B cell (primary cell): Measurements from ENCODE around the gene SEC61B. TPM values are rescaled to one million over a fixed set of nuclear protein-coding genes. Genes with fewer than 3 reads are reported as not detected.

Experiments
- ATAC-seq: fragments of 200-7000 bp; cut with Tn5 transposase; one replicate; pipeline ENCODE4 v1.10.0; 2021; ENCODE audit warnings: low read depth, mild to moderate bottlenecking, moderate number of reproducible peaks, moderate library complexity
- CTCF ChIA-PET: fragments of 350-600 bp; sonication (Branson Sonifier 250); formaldehyde crosslinking; loops from one replicate; lab custom pipeline; 2021; ENCODE audit warnings: antibody characterized with exemption, inconsistent platforms; lab: Charles Lee
- POLR2A ChIA-PET: fragments of 350-600 bp; sonication (Branson Sonifier 250); formaldehyde crosslinking; loops from one replicate; lab custom pipeline; 2021; ENCODE audit warnings: antibody characterized with exemption; lab: Charles Lee
- DNase-seq: peaks from one replicate; pipeline ENCODE4 v3.0.0; 2013
- H2AFZ ChIP-seq: 2 replicates; pipeline ENCODE4 v1.6.1; 2012; ENCODE audit warnings: mild to moderate bottlenecking, low read depth, low read length; ENCODE audit not compliant: insufficient read depth, poor library complexity, severe bottlenecking
- H3K27ac ChIP-seq, 2 donors: 1 replicate in 1 of 2; 2 replicates in 1 of 2; pipeline ENCODE4 v1.5.1; 2012 to 2013; ENCODE audit warnings: low read length in 2 of 2, mild to moderate bottlenecking in 2 of 2, moderate library complexity in 1 of 2
- H3K27me3 ChIP-seq, 4 experiments: fragments of 200-600 bp in 1 of 4; sonication (generic) in 1 of 4; replicated peaks in 1 of 4; 1 replicate in 2 of 4; 2 replicates in 2 of 4; pipeline versions ENCODE4 v1.6.1 to v1.7.0; 2013 to 2016; ENCODE audit warnings: low read length in 3 of 4, mild to moderate bottlenecking in 2 of 4, mixed read lengths in 1 of 4, moderate library complexity in 1 of 4; ENCODE audit not compliant: insufficient read depth in 4 of 4, control insufficient read depth in 3 of 4; ENCODE audit errors: control extremely low read depth in 1 of 4
- H3K36me3 ChIP-seq, 2 experiments: replicated peaks in 1 of 2; 1 replicate in 1 of 2; 2 replicates in 1 of 2; pipeline versions ENCODE4 v1.6.1 to v1.7.1; 2013; ENCODE audit warnings: low read length in 1 of 2; ENCODE audit not compliant: insufficient read depth in 2 of 2, control insufficient read depth in 1 of 2; ENCODE audit errors: control extremely low read depth in 1 of 2, extremely low read depth in 1 of 2
- H3K4me1 ChIP-seq, 2 donors: fragments of 200-600 bp in 1 of 2; sonication (generic) in 1 of 2; 1 replicate in 1 of 2; 2 replicates in 1 of 2; pipeline versions ENCODE4 v1.5.1 to v1.6.1; 2013 to 2017; ENCODE audit warnings: low read length in 2 of 2; ENCODE audit not compliant: control insufficient read depth in 2 of 2, insufficient read depth in 2 of 2
- H3K4me2 ChIP-seq: replicated peaks from 2 replicates; pipeline ENCODE3; 2012; ENCODE audit warnings: mild to moderate bottlenecking, low read depth, low read length; ENCODE audit not compliant: poor library complexity, severe bottlenecking
- H3K4me3 ChIP-seq, 5 experiments: fragments of 200-600 bp in 1 of 5; sonication (generic) in 1 of 5; 1 replicate in 3 of 5; 2 replicates in 2 of 5; pipeline versions ENCODE4 v1.5.1 to v1.7.0; 2011 to 2016; ENCODE audit warnings: low read length in 4 of 5, mild to moderate bottlenecking in 4 of 5, low read depth in 2 of 5, control low read depth in 1 of 5, moderate library complexity in 1 of 5; ENCODE audit not compliant: insufficient read depth in 1 of 5; ENCODE audit errors: control extremely low read depth in 1 of 5, extremely low read depth in 1 of 5
- H3K79me2 ChIP-seq: fragments of 200-600 bp; sonication (generic); one replicate; pipeline ENCODE4 v1.6.0; 2016; ENCODE audit warnings: low read length; ENCODE audit not compliant: control insufficient read depth, insufficient read depth
- H3K9ac ChIP-seq: fragments of 200-600 bp; sonication (generic); 2 replicates; pipeline ENCODE4 v1.6.1; 2017; ENCODE audit warnings: mild to moderate bottlenecking, low read length, moderate library complexity
- H3K9me3 ChIP-seq, 3 donors: one replicate each; pipeline versions ENCODE4 v1.6.1 to v1.7.1; 2013; ENCODE audit warnings: low read length in 2 of 3; ENCODE audit not compliant: control insufficient read depth in 2 of 3, insufficient read depth in 1 of 3; ENCODE audit errors: control extremely low read depth in 1 of 3
- H4K20me1 ChIP-seq: 2 replicates; pipeline ENCODE4 v1.6.0; 2012; ENCODE audit warnings: mild to moderate bottlenecking, low read length; ENCODE audit not compliant: insufficient read depth, control insufficient read depth, poor library complexity, severe bottlenecking
- H3K27ac Mint-ChIP-seq: one replicate; pipeline ENCODE4 v1.8.0; 2021; ENCODE audit warnings: mixed read lengths
- H3K27me3 Mint-ChIP-seq: one replicate; pipeline ENCODE4 v1.8.0; 2021; ENCODE audit warnings: mixed read lengths
- H3K4me1 Mint-ChIP-seq: one replicate; pipeline ENCODE4 v1.8.0; 2021; ENCODE audit warnings: mixed read lengths
- H3K4me3 Mint-ChIP-seq: one replicate; pipeline ENCODE4 v1.8.0; 2021; ENCODE audit warnings: mixed read lengths
- H3K9me3 Mint-ChIP-seq: one replicate; pipeline ENCODE4 v1.8.0; 2022; ENCODE audit warnings: mixed read lengths; ENCODE audit not compliant: insufficient read depth
- EZH2 ChIP-seq: IDR thresholded peaks from 2 replicates; pipeline ENCODE4 v1.6.1; 2012; ENCODE audit warnings: borderline replicate concordance, low read depth, mild to moderate bottlenecking, moderate library complexity, low read length; ENCODE audit not compliant: insufficient read depth, poor library complexity, severe bottlenecking
- WGBS: methylation state at CpG from one replicate; pipeline ENCODE4 v1.1.5; 2013; ENCODE audit warnings: missing lambda C conversion rate; ENCODE audit not compliant: insufficient coverage; 5-methylcytosine and 5-hydroxymethylcytosine counted together
- intact Hi-C: fragments of 100-400 bp; cut with micrococcal nuclease; formaldehyde crosslinking; loops from one replicate; pipeline ENCODE4 v1.10.0; 2022
- polyA plus RNA-seq: library from polyadenylated mRNA; depleted of rRNA; stranded (reverse); fragments of >200 nt; gene quantifications from 2 replicates; pipeline ENCODE4 v1.2.3, GENCODE V29; 2012
- total RNA-seq, 2 donors: library from RNA; stranded (reverse); fragments of 120-200 nt in 1 of 2; gene quantifications; 1 replicate in 1 of 2; 2 replicates in 1 of 2; pipeline versions ENCODE4 v1.2.3 to v1.2.4, GENCODE V29; 2013 to 2022
- TF ChIP-seq, protein P1 (sequence below): fragments of 200-600 bp; IDR thresholded peaks from one replicate; pipeline ENCODE4 v1.8.0; 2022; ENCODE audit warnings: antibody characterized with exemption, mild to moderate bottlenecking

Gene SEC61B
- total and polyA plus RNA-seq, 2 donors (not counting 1 experiment from before 2014, with no cell fraction given) = 70.2 to 92.1 TPM

DNA sequence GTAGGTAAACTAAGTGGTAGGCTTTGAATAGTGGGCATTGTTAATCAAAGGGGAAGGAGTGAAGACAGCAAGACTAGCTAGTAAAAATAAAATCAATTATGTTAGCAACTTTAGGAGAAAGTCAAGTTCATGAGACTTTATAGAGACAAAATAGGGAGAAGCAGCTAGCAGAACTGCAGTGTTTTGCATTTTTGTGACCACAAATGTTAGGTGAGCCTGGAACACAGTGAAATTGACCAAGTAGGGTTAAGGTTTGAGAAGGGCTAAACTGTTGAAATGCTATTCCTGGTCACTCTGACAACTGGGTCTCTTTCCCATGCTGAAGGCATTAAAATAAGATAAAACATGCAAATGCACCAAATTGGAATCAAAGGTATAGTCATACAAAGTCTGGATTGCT is 13.0 kb downstream of the SEC61B start:
- Histone ChIP-seq H4K20me1 (no peaks in the 10 kb centered on the region), H3K9ac (no peak overlapping the region), H2AFZ (no peak overlapping the region), H3K36me3 (peaks cover 11 to 31% of the 10 kb centered on the region in 2 experiments), H3K9me3 (no peaks in the 10 kb centered on the region), H3K4me1 (peaks cover 27 to 31% of the 10 kb centered on the region in 2 donors), H3K79me2 (no peaks in the 10 kb centered on the region), H3K4me2 (peak overlapping the region; percentile 49), H3K4me3 (no peak overlapping the region), H3K27me3 (no peaks in the 10 kb centered on the region), H3K27ac (peak overlapping the region in 1 of 2 donors; percentile 88)
- no peaks in the 10 kb centered on the region for H3K9me3 Mint-ChIP-seq
- peak overlapping the region; percentile 96 for H3K27ac Mint-ChIP-seq
- ATAC-seq (no peak), DNase-seq (no peak)
- peak overlapping the region; percentile 74 for H3K4me3 Mint-ChIP-seq
- ChIA-PET POLR2A (interaction anchor here (0.6 to 1.1 kb wide), 2 partner anchors 24 to 328 kb away, joined by 3 read pairs; no protein-coding TSS in a partner anchor), CTCF (interaction anchor here (0.6 to 7.1 kb wide), 6 partner anchors 10 to 562 kb away, joined by 4 to 73 read pairs (median 26); partner anchors contain the start of genes ALG2 and SEC61B)
- intact Hi-C loops = no loop called here
- H3K27me3 Mint-ChIP-seq = no peaks in the 10 kb centered on the region
- peaks cover 40% of the 10 kb centered on the region for H3K4me1 Mint-ChIP-seq
- TF ChIP-seq, protein P1, sequence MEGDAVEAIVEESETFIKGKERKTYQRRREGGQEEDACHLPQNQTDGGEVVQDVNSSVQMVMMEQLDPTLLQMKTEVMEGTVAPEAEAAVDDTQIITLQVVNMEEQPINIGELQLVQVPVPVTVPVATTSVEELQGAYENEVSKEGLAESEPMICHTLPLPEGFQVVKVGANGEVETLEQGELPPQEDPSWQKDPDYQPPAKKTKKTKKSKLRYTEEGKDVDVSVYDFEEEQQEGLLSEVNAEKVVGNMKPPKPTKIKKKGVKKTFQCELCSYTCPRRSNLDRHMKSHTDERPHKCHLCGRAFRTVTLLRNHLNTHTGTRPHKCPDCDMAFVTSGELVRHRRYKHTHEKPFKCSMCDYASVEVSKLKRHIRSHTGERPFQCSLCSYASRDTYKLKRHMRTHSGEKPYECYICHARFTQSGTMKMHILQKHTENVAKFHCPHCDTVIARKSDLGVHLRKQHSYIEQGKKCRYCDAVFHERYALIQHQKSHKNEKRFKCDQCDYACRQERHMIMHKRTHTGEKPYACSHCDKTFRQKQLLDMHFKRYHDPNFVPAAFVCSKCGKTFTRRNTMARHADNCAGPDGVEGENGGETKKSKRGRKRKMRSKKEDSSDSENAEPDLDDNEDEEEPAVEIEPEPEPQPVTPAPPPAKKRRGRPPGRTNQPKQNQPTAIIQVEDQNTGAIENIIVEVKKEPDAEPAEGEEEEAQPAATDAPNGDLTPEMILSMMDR = no peak
- TF ChIP-seq EZH2 = no peak

DNA sequence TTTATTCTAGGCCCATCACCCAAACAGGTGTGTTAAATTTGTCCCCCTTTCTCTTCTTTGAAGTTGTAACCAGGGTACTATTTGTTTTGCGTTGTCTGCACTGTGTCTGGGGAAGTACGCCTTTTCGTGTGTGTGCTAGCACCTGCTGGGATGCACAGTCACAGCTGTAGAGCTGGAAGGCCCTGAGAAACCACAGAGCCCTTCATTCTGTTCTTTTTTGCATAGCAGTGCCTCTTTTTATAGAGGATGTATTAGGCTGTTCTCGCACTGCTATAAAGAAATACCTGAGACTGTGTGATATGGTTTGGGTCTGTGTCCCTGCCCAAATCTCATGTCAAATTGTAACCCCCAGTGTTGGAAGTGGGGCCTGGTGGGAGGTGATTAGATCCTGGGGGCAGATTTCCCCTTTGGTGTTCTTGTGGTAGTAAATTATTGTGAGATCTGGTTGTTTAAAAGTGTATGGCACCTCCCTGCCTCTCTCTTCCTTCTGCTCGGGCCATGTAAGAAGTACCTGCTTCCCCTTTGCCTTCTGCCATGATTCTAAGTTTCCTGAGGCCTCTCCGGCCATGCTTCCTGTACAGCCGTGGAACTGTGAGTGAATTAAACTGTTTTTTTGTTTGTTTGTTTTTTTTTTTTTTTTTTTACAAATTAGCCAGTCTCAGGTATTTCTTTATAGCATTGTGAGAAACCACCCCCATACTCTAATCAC is 14.0 kb downstream of the SEC61B start:
- H3K4me1 ChIP-seq = peaks cover 27 to 31% of the 10 kb centered on the region in 2 donors
- H3K4me3 ChIP-seq = no peak overlapping the region
- H2AFZ ChIP-seq = no peak overlapping the region
- no peaks in the 10 kb centered on the region for H3K9me3 ChIP-seq
- no peaks in the 10 kb centered on the region for H3K9me3 Mint-ChIP-seq
- H3K27ac ChIP-seq = peak overlapping the region; percentile 80 to 88
- peak overlapping the region; percentile 3 for H3K9ac ChIP-seq
- H3K27me3 ChIP-seq = no peaks in the 10 kb centered on the region
- peaks cover 40% of the 10 kb centered on the region for H3K4me1 Mint-ChIP-seq
- peak; percentile 83 for DNase-seq
- 0% methylated on average over 1 of the region's 7 CpGs for WGBS
- TF ChIP-seq, protein P1 = no peak
- no peak for TF ChIP-seq EZH2
- intact Hi-C loops = loop anchor here (1.0 to 2.0 kb wide), 4 partner anchors 15 to 585 kb away; partner anchors contain the start of genes ALG2 and NR4A3
- CTCF ChIA-PET = interaction anchor here (3.9 to 7.1 kb wide), 2 partner anchors 29 to 49 kb away, joined by 17 to 73 read pairs; no protein-coding TSS in a partner anchor
- H3K27ac Mint-ChIP-seq = peak overlapping the region; percentile 96
- ATAC-seq = peak; percentile 92
- POLR2A ChIA-PET = interaction anchor here (0.7 to 1.0 kb wide), 2 partner anchors 14 to 584 kb away, joined by 5 to 7 read pairs; partner anchors contain the start of genes ALG2 and SEC61B
- no peaks in the 10 kb centered on the region for H4K20me1 ChIP-seq
- no peaks in the 10 kb centered on the region for H3K27me3 Mint-ChIP-seq
- H3K36me3 ChIP-seq = peaks cover 6 to 20% of the 10 kb centered on the region in 2 experiments
- H3K4me2 ChIP-seq = peak overlapping the region; percentile 49
- no peaks in the 10 kb centered on the region for H3K79me2 ChIP-seq
- peak overlapping the region; percentile 74 for H3K4me3 Mint-ChIP-seq
